Measurements from ENCODE around the gene MFSD12.

MFSD12 gene

GRCh38 chr19:3505598-3506383 lies 51.6 kb downstream of the MFSD12 start, which contains the start of gene FZR1 (continued):
- TF ChIP-seq ZNF488 (tag by site-specific recombination; IDR thresholded peaks at IDR 0.05) (no peak), ZFHX2 (tag by site-specific recombination; conservative IDR thresholded peaks at IDR 0.05) (peak; percentile 39), ZNF580 (tag by site-specific recombination; IDR thresholded peaks at IDR 0.05) (peak; percentile 38; the same call in 1 of the 2 replicates), SP2 (tag by site-specific recombination; IDR thresholded peaks at IDR 0.05) (peak; percentile 87), KLF16 (tag by site-specific recombination; IDR thresholded peaks at IDR 0.05) (peak; percentile 63; the same call in 1 of the 2 replicates), ZBTB48 (tag by site-specific recombination; IDR thresholded peaks at IDR 0.05) (peak; percentile 88), TSHZ1 (tag by site-specific recombination; IDR thresholded peaks at IDR 0.05; ENCODE audit: borderline replicate concordance) (0 out of 2 replicates have a peak, but pooled peaks have one; percentile 7), ZXDB (tag by site-specific recombination; IDR thresholded peaks at IDR 0.05) (peak; percentile 59), ZEB2 (tag by site-specific recombination; IDR thresholded peaks at IDR 0.05) (peak; percentile 74), SP3 (tag by site-specific recombination; IDR thresholded peaks at IDR 0.05) (peak; percentile 89), KLF9 (tag by site-specific recombination; IDR thresholded peaks at IDR 0.05; ENCODE audit: low read depth) (peak; percentile 97), ZNF521 (tag by site-specific recombination; IDR thresholded peaks at IDR 0.05) (no peak), ZNF677 (tag by site-specific recombination; IDR thresholded peaks at IDR 0.05) (no peak), KLF1 (tag by site-specific recombination; IDR thresholded peaks at IDR 0.05) (peak; percentile 77)

- no peak overlapping the region for H3K27ac ChIP-seq (ENCODE audit: extremely low read depth, low read depth, low read length)
- TF ChIP-seq KLF8 (tag by site-specific recombination; IDR thresholded peaks at IDR 0.05) = no peak
- TF ChIP-seq ZNF138 (tag by site-specific recombination; IDR thresholded peaks at IDR 0.05; ENCODE audit: borderline replicate concordance) = no peak
- no peak for TF ChIP-seq ZNF24 (tag by site-specific recombination; IDR thresholded peaks at IDR 0.05)
- no peak for TF ChIP-seq ZNF48 (tag by site-specific recombination; IDR thresholded peaks at IDR 0.05)
- TF ChIP-seq ZNF280D (tag by site-specific recombination; IDR thresholded peaks at IDR 0.05) = no peak
- no peak for TF ChIP-seq FEZF1 (tag by site-specific recombination; IDR thresholded peaks at IDR 0.05)
- TF ChIP-seq TCF7L2 (IDR thresholded peaks at IDR 0.05; ENCODE audit: borderline replicate concordance, low read depth, low read length) = no peak
- TF ChIP-seq ZNF623 (tag by site-specific recombination; IDR thresholded peaks at IDR 0.05) = no peak
- TF ChIP-seq ZNF112 (tag by site-specific recombination; IDR thresholded peaks at IDR 0.05) = no peak
- POLR2A ChIA-PET = no interaction called here
- CTCF ChIA-PET = interaction anchor here (0.6 to 1.3 kb wide), 2 partner anchors 13 to 21 kb away, joined by 5 to 6 read pairs; partner anchors contain the start of gene SMIM44
- peaks cover 3% of the 10 kb centered on the region for H3K4me1 ChIP-seq (ENCODE audit: control insufficient read depth, insufficient read depth, low read length)
- H3K4me3 ChIP-seq (ENCODE audit: low read depth, low read length) = no peak overlapping the region
- peaks cover 5 to 15% of the 10 kb centered on the region in 2 experiments; a peak in 2 of 3 replicates for H3K36me3 ChIP-seq (ENCODE audit: control insufficient read depth in 2 of 2, insufficient read depth in 1 of 2, low read length in 2 of 2)
- no peaks in the 10 kb centered on the region for H3K9me3 ChIP-seq (ENCODE audit: control insufficient read depth, insufficient read depth, low read depth, low read length)
Observed at GRCh38 chr19:3504735-3505134, 52.7 kb downstream of the MFSD12 start.

Measured in HEK293 (cell line).